H1 (cell line): ENCODE data around the gene PRSS21. TPM values are rescaled to one million over a fixed set of nuclear protein-coding genes. Genes with fewer than 3 reads are reported as not detected.

Source experiments
- RBBP5 ChIP-seq: IDR thresholded peaks from 2 replicates; pipeline ENCODE4 v1.7.1; 2012; ENCODE audit warnings: low read depth, mild to moderate bottlenecking, inconsistent platforms, low read length, moderate library complexity, borderline replicate concordance
- polyA plus RNA-seq, 7 experiments: library from polyadenylated mRNA; depleted of rRNA in 3 of 7; stranded (reverse) in 5 of 7; unstranded in 2 of 7; fragments of >200 nt in 5 of 7; fragments of 200-250 nt in 2 of 7; gene quantifications; 1 replicate in 5 of 7; 2 replicates in 1 of 7; 4 replicates in 1 of 7; pipeline versions ENCODE4 v1.2.1 to v1.2.3, GENCODE V29; 2011 to 2013; ENCODE audit warnings: missing spikeins in 2 of 7, mixed read lengths in 2 of 7
- total RNA-seq: library from RNA; stranded (reverse); fragmentation: NEBNext Ultra II Directional; extraction: Animal tissue kit (Norgen Biotek cat#: 25700); gene quantifications from 2 replicates; pipeline ENCODE4 v1.2.1, GENCODE V29; 2021

Gene PRSS21
- total and polyA plus RNA-seq, 2 of the 8 experiments (the other 6 are each of a cell fraction or from before 2014, with no cell fraction given) = 0.76 to 1.0 TPM

DNA sequence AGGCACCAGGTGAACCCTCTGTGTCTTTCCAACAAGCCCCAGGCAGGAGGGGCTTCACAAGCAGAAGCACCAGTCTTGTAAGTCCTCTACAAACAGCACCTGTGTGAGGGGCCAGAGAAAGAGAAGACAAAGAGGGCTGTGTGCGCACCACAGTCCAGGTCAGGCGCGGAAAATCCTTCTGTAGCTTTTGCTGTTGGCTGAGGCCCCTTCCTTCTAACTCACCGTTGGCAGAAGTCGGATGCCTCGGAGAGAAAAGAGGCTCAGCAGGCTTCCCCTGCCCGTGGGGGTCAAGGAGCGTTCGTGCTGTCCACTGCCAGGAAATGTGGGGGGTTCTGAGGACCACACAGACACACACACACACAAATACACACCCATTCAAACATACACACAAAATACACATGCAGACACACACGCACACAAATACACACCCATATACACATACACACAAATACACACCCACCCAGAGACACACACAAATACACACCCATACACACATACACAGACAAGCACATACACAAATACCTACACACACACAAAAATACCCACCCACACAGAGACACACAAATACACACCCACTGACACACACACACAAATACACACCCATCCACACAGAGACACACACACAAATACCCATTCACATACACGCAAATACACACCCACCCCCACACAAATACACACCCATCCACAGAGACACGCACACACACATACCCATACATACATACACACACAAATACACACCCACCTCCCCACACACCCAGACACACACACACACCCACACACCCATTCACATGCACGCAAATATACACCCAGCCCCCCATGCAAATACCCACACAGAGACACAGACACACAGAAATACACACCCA is 19.8 kb downstream of the PRSS21 start (continued):
- no peak for TF ChIP-seq RBBP5
